Prostate gland (tissue), 2 donors: ENCODE measurements around the gene MAVS. TPM values are rescaled to one million over a fixed set of nuclear protein-coding genes. Genes with fewer than 3 reads are reported as not detected.

ENCODE experiments used
- DNase-seq: peaks from one replicate; pipeline ENCODE4 v3.0.0-alpha.2; 2019; ENCODE audit warnings: low spot score
- H3K27ac ChIP-seq, 2 donors: fragments of 200-600 bp; sonication (generic); 2 replicates each; pipeline ENCODE4 v1.5.1; 2017 to 2019
- H3K27me3 ChIP-seq: fragments of 200-600 bp; sonication (generic); replicated peaks from 2 replicates; pipeline ENCODE4 v1.5.1; 2019; ENCODE audit not compliant: insufficient read depth
- H3K36me3 ChIP-seq, 2 donors: fragments of 200-600 bp; sonication (generic); 1 replicate in 1 of 2; 2 replicates in 1 of 2; pipeline versions ENCODE4 v1.5.1 to v1.8.1; 2017 to 2019
- H3K4me1 ChIP-seq: fragments of 200-600 bp; sonication (generic); replicated peaks from 2 replicates; pipeline ENCODE4 v1.5.1; 2019
- H3K4me3 ChIP-seq, 2 donors: fragments of 200-600 bp; sonication (generic); 2 replicates each; pipeline ENCODE4 v1.5.1; 2017 to 2019
- H3K9me3 ChIP-seq: fragments of 200-600 bp; sonication (generic); 2 replicates; pipeline ENCODE4 v1.5.1; 2017
- CTCF ChIP-seq, 4 experiments: fragments of 200-600 bp in 2 of 4; fragments of 450-650 bp in 2 of 4; sonication (generic) in 2 of 4; IDR thresholded peaks; 1 replicate in 3 of 4; 2 replicates in 1 of 4; pipeline ENCODE4 v1.5.1; 2016 to 2019; ENCODE audit warnings: antibody characterized with exemption in 4 of 4, mild to moderate bottlenecking in 2 of 4, moderate library complexity in 2 of 4
- POLR2A ChIP-seq: fragments of 450-650 bp; IDR thresholded peaks from one replicate; pipeline ENCODE4 v1.6.1; 2016; ENCODE audit warnings: antibody characterized with exemption, mild to moderate bottlenecking
- POLR2AphosphoS5 ChIP-seq: sonication (generic); formaldehyde crosslinking; IDR thresholded peaks from one replicate; pipeline ENCODE4 v1.6.1; 2017; ENCODE audit warnings: antibody characterized with exemption
- WGBS: methylation state at CpG from one replicate; pipeline ENCODE4 v1.1.5; 2018; 5-methylcytosine and 5-hydroxymethylcytosine counted together
- intact Hi-C: fragments of 100-400 bp; cut with DNase I; formaldehyde crosslinking; loops from one replicate; pipeline ENCODE4 v1.14.2; 2022
- total RNA-seq, 2 donors: library from RNA; depleted of rRNA; stranded (reverse); fragments of >200 nt; gene quantifications; one replicate each; pipeline ENCODE4 v1.1.0, GENCODE V29; 2016

Gene MAVS
- total RNA-seq, 2 donors from 2014 or later, result 26.7 to 40.2 TPM

- H3K4me1 ChIP-seq, result no peaks in the 10 kb centered on the region
- no peak for TF ChIP-seq CTCF (IDR thresholded peaks at IDR 0.05)
- TF ChIP-seq POLR2A, result no peak
- TF ChIP-seq POLR2AphosphoS5, result no peak
- intact Hi-C loops, result no loop called here
- no peak overlapping the region for H3K27ac ChIP-seq
- no peak overlapping the region for H3K4me3 ChIP-seq
- H3K9me3 ChIP-seq, result no peaks in the 10 kb centered on the region
- H3K27me3 ChIP-seq, result no peaks in the 10 kb centered on the region
- H3K36me3 ChIP-seq, result no peaks in the 10 kb centered on the region
- WGBS, result 59% methylated on average over 2 of the region's 2 CpGs
- no peak for DNase-seq
Observed at GRCh38 chr20:3910853-3911252, 64.2 kb downstream of the MAVS start.

GRCh38 chr20:3911956-3912355 lies 65.3 kb downstream of the MAVS start:
- DNase-seq, result no peak
- H3K36me3 ChIP-seq, result no peaks in the 10 kb centered on the region
- no peaks in the 10 kb centered on the region for H3K27me3 ChIP-seq
- no peaks in the 10 kb centered on the region for H3K9me3 ChIP-seq
- intact Hi-C loops, result no loop called here
- no peaks in the 10 kb centered on the region for H3K4me1 ChIP-seq
- no peak overlapping the region for H3K27ac ChIP-seq
- TF ChIP-seq CTCF (IDR thresholded peaks at IDR 0.05), result no peak
- no peak for TF ChIP-seq POLR2A
- TF ChIP-seq POLR2AphosphoS5, result no peak
- H3K4me3 ChIP-seq, result no peak overlapping the region
- WGBS, result 65% methylated on average over 2 of the region's 2 CpGs

GRCh38 chr20:3914446-3914845 lies 67.8 kb downstream of the MAVS start:
- H3K36me3 ChIP-seq, result no peaks in the 10 kb centered on the region

GRCh38 chr20:3915691-3916090 lies 69.1 kb downstream of the MAVS start:
- H3K27ac ChIP-seq, result no peak overlapping the region
- no peak overlapping the region for H3K4me3 ChIP-seq
- no peaks in the 10 kb centered on the region for H3K4me1 ChIP-seq
- intact Hi-C loops, result no loop called here
- DNase-seq, result no peak
- TF ChIP-seq POLR2A, result no peak
- no peak for TF ChIP-seq CTCF (IDR thresholded peaks at IDR 0.05)
- TF ChIP-seq POLR2AphosphoS5, result no peak
- H3K9me3 ChIP-seq, result no peaks in the 10 kb centered on the region
- H3K27me3 ChIP-seq, result no peaks in the 10 kb centered on the region
- no peaks in the 10 kb centered on the region for H3K36me3 ChIP-seq
- 86% methylated on average over 2 of the region's 2 CpGs for WGBS

More at GRCh38 chr20:3914446-3914845, 67.8 kb downstream of the MAVS start:
- DNase-seq, result no peak
- Histone ChIP-seq H3K4me3 (no peak overlapping the region), H3K4me1 (no peaks in the 10 kb centered on the region), H3K27me3 (no peaks in the 10 kb centered on the region), H3K9me3 (no peaks in the 10 kb centered on the region), H3K27ac (no peak overlapping the region)
- intact Hi-C loops, result no loop called here
- no peak for TF ChIP-seq POLR2A
- no peak for TF ChIP-seq POLR2AphosphoS5
- no peak for TF ChIP-seq CTCF (IDR thresholded peaks at IDR 0.05)
- 100% methylated on average over 2 of the region's 2 CpGs for WGBS

- Histone ChIP-seq H3K36me3 (no peaks in the 10 kb centered on the region), H3K9me3 (no peaks in the 10 kb centered on the region), H3K27ac (no peak overlapping the region), H3K4me3 (no peak overlapping the region), H3K27me3 (no peaks in the 10 kb centered on the region), H3K4me1 (no peaks in the 10 kb centered on the region)
- WGBS, result 70% methylated on average over 2 of the region's 2 CpGs
- TF ChIP-seq CTCF (IDR thresholded peaks at IDR 0.05) (no peak), POLR2A (no peak), POLR2AphosphoS5 (no peak)
- intact Hi-C loops, result no loop called here
- DNase-seq, result no peak
Observed at GRCh38 chr20:3916364-3916763, 69.7 kb downstream of the MAVS start.
